A549 treated with GW870086 at 1 μM for 4 hours (cell line): Measurements from ENCODE around the gene COPS2. TPM values are rescaled to one million over a fixed set of nuclear protein-coding genes. Genes with fewer than 3 reads are reported as not detected.

Experiments
- total RNA-seq: library from RNA; stranded (reverse); fragments of 200-300 nt; extraction: Qiagen RNA extraction; gene quantifications from 5 replicates; pipeline ENCODE4 v1.2.3, GENCODE V29; 2022; ENCODE audit warnings: low read depth

Gene COPS2
- 52.5 to 92.3 TPM (median 62.5 TPM) in 5 replicates for total RNA-seq

GRCh38 chr15:49155110-49155833 is at the start of gene COPS2:
COPS2 (minus strand) TSS chr15:49155599; CDS start chr15:49155578, 21 bp downstream.

GRCh38 chr15:49169880-49170597 is 14.6 kb upstream of the COPS2 start, which contains the start of gene GALK2:
GALK2 (plus strand) TSS chr15:49170247; CDS start chr15:49170323, 76 bp downstream.

Other genes with a start within 250 kb of the COPS2 start
- gene SHC4, start 191.7 kb downstream of the COPS2 start, total RNA-seq = 0.61 to 1.2 TPM (median 0.80 TPM) in 5 replicates
- 4.5 to 9.2 TPM (median 8.3 TPM) in 5 replicates for gene SECISBP2L, start 109.2 kb downstream of the COPS2 start, total RNA-seq
- gene GALK2, start 14.6 kb upstream of the COPS2 start, total RNA-seq = 19.2 to 22.9 TPM (median 20.8 TPM) in 5 replicates